DND-41 (cell line): ENCODE data around the gene SIGLEC7.

ENCODE experiments used
- CTCF ChIP-seq: IDR thresholded peaks from 2 replicates; pipeline ENCODE4 v1.5.1; 2012; ENCODE audit warnings: borderline replicate concordance, low read length, moderate library complexity, mild to moderate bottlenecking; ENCODE audit not compliant: poor library complexity, severe bottlenecking; ENCODE audit errors: extremely low read depth
- EZH2 ChIP-seq: IDR thresholded peaks from 3 replicates; pipeline ENCODE4 v1.6.1; 2012; ENCODE audit warnings: borderline replicate concordance, low read depth, mild to moderate bottlenecking, moderate library complexity, low read length, inconsistent platforms; ENCODE audit not compliant: severe bottlenecking

GRCh38 chr19:51123802-51124201, 18.3 kb upstream of the SIGLEC7 start:
- TF ChIP-seq CTCF (no peak), EZH2 (no peak)
